ENCODE results near the gene SCAF1. TPM values are rescaled to one million over a fixed set of nuclear protein-coding genes. Genes with fewer than 3 reads are reported as not detected.

The SCAF1 gene
- total RNA-seq, 1 donor from 2014 or later = 8.7 TPM

- H3K4me2 ChIP-seq = peak within 1 kb of the TSS; percentile 87
- no peaks in the 10 kb centered on the region for H3K9me3 ChIP-seq (ENCODE audit: low read depth)
- H2AFZ ChIP-seq (replicated peaks) = no peak within 1 kb of the TSS
- peaks cover 42% of the 10 kb centered on the region for H3F3A ChIP-seq (ENCODE audit: low read depth)
- peak within 1 kb of the TSS; percentile 99 for H3K27ac Mint-ChIP-seq
- TF ChIP-seq CTCF (IDR thresholded peaks at IDR 0.05) = no peak
- peaks cover 69% of the 10 kb centered on the region for H3K4me1 Mint-ChIP-seq
- peaks cover 12% of the 10 kb centered on the region for H3K27me3 Mint-ChIP-seq (ENCODE audit: insufficient read depth, low read depth)
- peak within 1 kb of the TSS; percentile 99 for H3K4me3 Mint-ChIP-seq
- H3K9ac ChIP-seq = peak within 1 kb of the TSS; percentile 57
- H3K9me3 Mint-ChIP-seq = no peaks in the 10 kb centered on the region
- peaks cover 53% of the 10 kb centered on the region for H3K4me1 ChIP-seq
- peaks cover 22% of the 10 kb centered on the region for H4K20me1 ChIP-seq (ENCODE audit: low read depth)
- H3K4me3 ChIP-seq = peak within 1 kb of the TSS; percentile 65
- no peaks in the 10 kb centered on the region for H3K36me3 ChIP-seq
- H3K36me3 Mint-ChIP-seq = peaks cover 8% of the 10 kb centered on the region
- peaks cover 32% of the 10 kb centered on the region for H3K79me2 ChIP-seq (ENCODE audit: low read depth)
- H3K27me3 ChIP-seq = peaks cover 11% of the 10 kb centered on the region
- H3K27ac ChIP-seq = peak within 1 kb of the TSS; percentile 96
- DNase-seq (ENCODE audit: low spot score) = peak; percentile 100
Observed at GRCh38 chr19:49640113-49640898, 1.7 kb upstream of the SCAF1 start, which contains the start of gene RRAS. RRAS (minus strand) TSS chr19:49640143; CDS start chr19:49640098, 45 bp downstream.

GRCh38 chr19:49642492-49643035 lies 555 bp downstream of the SCAF1 start:
- H3K9me3 Mint-ChIP-seq = no peaks in the 10 kb centered on the region
- no peak for DNase-seq (ENCODE audit: low spot score)
- Histone ChIP-seq H4K20me1 (ENCODE audit: low read depth) (peaks cover 39% of the 10 kb centered on the region), H3K4me1 (peaks cover 37% of the 10 kb centered on the region), H3K36me3 (no peaks in the 10 kb centered on the region), H3K4me2 (peak overlapping the region; percentile 95), H2AFZ (replicated peaks) (peak overlapping the region; percentile 77), H3K9ac (peak overlapping the region; percentile 97), H3K4me3 (peak overlapping the region; percentile 90), H3F3A (ENCODE audit: low read depth) (peaks cover 41% of the 10 kb centered on the region), H3K27ac (peak overlapping the region; percentile 84), H3K79me2 (ENCODE audit: low read depth) (peaks cover 41% of the 10 kb centered on the region), H3K9me3 (ENCODE audit: low read depth) (no peaks in the 10 kb centered on the region), H3K27me3 (peaks cover 11% of the 10 kb centered on the region)
- peaks cover 51% of the 10 kb centered on the region for H3K4me1 Mint-ChIP-seq
- peaks cover 11% of the 10 kb centered on the region for H3K27me3 Mint-ChIP-seq (ENCODE audit: insufficient read depth, low read depth)
- H3K36me3 Mint-ChIP-seq = peaks cover 20% of the 10 kb centered on the region
- peak overlapping the region; percentile 97 for H3K27ac Mint-ChIP-seq
- TF ChIP-seq CTCF (IDR thresholded peaks at IDR 0.05) (no peak), EZH2phosphoT487 (IDR thresholded peaks at IDR 0.05) (no peak), EZH2 (IDR thresholded peaks at IDR 0.05) (no peak)
- peak overlapping the region; percentile 99 for H3K4me3 Mint-ChIP-seq

GRCh38 chr19:49643466-49643865 lies 1.5 kb downstream of the SCAF1 start:
- H3K4me3 ChIP-seq = peak overlapping the region; percentile 90
- H3K79me2 ChIP-seq (ENCODE audit: low read depth) = peaks cover 41% of the 10 kb centered on the region
- H2AFZ ChIP-seq (replicated peaks) = no peak overlapping the region
- peaks cover 11% of the 10 kb centered on the region for H3K27me3 ChIP-seq
- Mint-ChIP-seq H3K4me3 (peak overlapping the region; percentile 99), H3K27ac (peak overlapping the region; percentile 72), H3K4me1 (peaks cover 45% of the 10 kb centered on the region), H3K9me3 (no peaks in the 10 kb centered on the region), H3K36me3 (peaks cover 20% of the 10 kb centered on the region), H3K27me3 (ENCODE audit: insufficient read depth, low read depth) (peaks cover 8% of the 10 kb centered on the region)
- no peaks in the 10 kb centered on the region for H3K9me3 ChIP-seq (ENCODE audit: low read depth)
- H3K4me1 ChIP-seq = peaks cover 29% of the 10 kb centered on the region
- H3K4me2 ChIP-seq = peak overlapping the region; percentile 95
- DNase-seq (ENCODE audit: low spot score) = no peak
- peaks cover 48% of the 10 kb centered on the region for H4K20me1 ChIP-seq (ENCODE audit: low read depth)
- H3F3A ChIP-seq (ENCODE audit: low read depth) = peaks cover 34% of the 10 kb centered on the region
- no peak overlapping the region for H3K9ac ChIP-seq
- no peaks in the 10 kb centered on the region for H3K36me3 ChIP-seq
- TF ChIP-seq EZH2 (IDR thresholded peaks at IDR 0.05) (no peak), EZH2phosphoT487 (IDR thresholded peaks at IDR 0.05) (no peak), CTCF (IDR thresholded peaks at IDR 0.05) (no peak)
- no peak overlapping the region for H3K27ac ChIP-seq

Measured in neural progenitor cell (in vitro differentiated cells).